Endothelial cell of umbilical vein (primary cell): ENCODE data around the gene CPED1. TPM values are rescaled to one million over a fixed set of nuclear protein-coding genes. Genes with fewer than 3 reads are reported as not detected.

Experiments used
- BruUV-seq: library from RNA; stranded (reverse); fragments of 400-500 nt; replicated peaks from 2 replicates; lab custom pipeline; 2021; lab: Mats Ljungman, UMichigan
- CTCF ChIA-PET: fragments of 300-600, 350-600 bp; sonication (Branson Sonifier 250); formaldehyde crosslinking; loops from one replicate; lab custom pipeline; 2021; ENCODE audit warnings: antibody characterized with exemption, inconsistent platforms; lab: Charles Lee
- POLR2A ChIA-PET: fragments of 300-600, 350-600 bp; sonication (Branson Sonifier 250); formaldehyde crosslinking; loops from one replicate; lab custom pipeline; 2021; ENCODE audit warnings: antibody characterized with exemption, inconsistent platforms; lab: Charles Lee
- DNase-seq: peaks from one replicate; pipeline ENCODE4 v3.0.0-alpha.2; 2011; ENCODE audit warnings: low read depth, low spot score
- FAIRE-seq: peaks from 2 replicates; lab custom pipeline; 2011; peaks lifted over from hg19 to GRCh38; lab: Jason Lieb, UNC
- H2AFZ ChIP-seq: 2 replicates; pipeline ENCODE4 v1.6.0; 2012; ENCODE audit warnings: low read depth, low read length, control low read depth, inconsistent platforms
- H3K27ac ChIP-seq: 2 replicates; pipeline ENCODE4 v1.5.1; 2011; ENCODE audit warnings: low read depth, mild to moderate bottlenecking, control low read depth, low read length, moderate library complexity; ENCODE audit not compliant: insufficient read depth
- H3K27me3 ChIP-seq, 2 experiments: 2 replicates each; pipeline versions ENCODE4 v1.6.0 to v1.6.1; 2011; ENCODE audit warnings: low read length in 2 of 2, mixed read lengths in 1 of 2; ENCODE audit not compliant: control insufficient read depth in 2 of 2, insufficient read depth in 2 of 2
- H3K36me3 ChIP-seq, 2 experiments: 2 replicates in 1 of 2; 3 replicates in 1 of 2; pipeline ENCODE4 v1.5.1; 2011; ENCODE audit warnings: low read length in 2 of 2, mild to moderate bottlenecking in 1 of 2, moderate library complexity in 1 of 2; ENCODE audit not compliant: control insufficient read depth in 2 of 2, insufficient read depth in 2 of 2; ENCODE audit errors: extremely low read depth in 1 of 2
- H3K4me1 ChIP-seq: 3 replicates; pipeline ENCODE4 v1.5.1; 2011; ENCODE audit warnings: mild to moderate bottlenecking, low read length; ENCODE audit not compliant: control insufficient read depth, insufficient read depth; ENCODE audit errors: extremely low read depth
- H3K4me2 ChIP-seq: 2 replicates; pipeline ENCODE4 v1.6.1; 2011; ENCODE audit warnings: low read length, control low read depth, mixed read lengths; ENCODE audit not compliant: insufficient read depth
- H3K4me3 ChIP-seq, 3 experiments: fragments of 200-600 bp in 1 of 3; sonication (generic), shearing (Covaris generic) in 1 of 3; replicated peaks in 1 of 3; 2 replicates each; pipeline ENCODE4 v1.5.1; 2011 to 2016; ENCODE audit warnings: control low read depth in 3 of 3, low read length in 3 of 3, mild to moderate bottlenecking in 2 of 3, inconsistent platforms in 1 of 3, low read depth in 1 of 3, moderate library complexity in 1 of 3; ENCODE audit not compliant: insufficient read depth in 1 of 3
- H3K79me2 ChIP-seq: 2 replicates; pipeline ENCODE4 v1.6.0; 2012; ENCODE audit warnings: low read length, inconsistent platforms; ENCODE audit not compliant: control insufficient read depth, insufficient read depth
- H3K9ac ChIP-seq: replicated peaks from 2 replicates; pipeline ENCODE3; 2011; ENCODE audit warnings: low read length, control low read depth; ENCODE audit not compliant: insufficient read depth; ENCODE audit errors: extremely low read depth
- H3K9me1 ChIP-seq: replicated peaks from 3 replicates; pipeline ENCODE4 v1.6.0; 2011; ENCODE audit warnings: mild to moderate bottlenecking, low read length; ENCODE audit not compliant: control insufficient read depth, insufficient read depth; ENCODE audit errors: extremely low read depth
- H3K9me3 ChIP-seq: replicated peaks from 2 replicates; pipeline ENCODE4 v1.5.1; 2012; ENCODE audit warnings: low read length, inconsistent platforms; ENCODE audit not compliant: control insufficient read depth, insufficient read depth
- H4K20me1 ChIP-seq: replicated peaks from 2 replicates; pipeline ENCODE3; 2011; ENCODE audit warnings: mild to moderate bottlenecking, low read length; ENCODE audit not compliant: control insufficient read depth, insufficient read depth; ENCODE audit errors: extremely low read depth
- EZH2 ChIP-seq: IDR thresholded peaks from 2 replicates; pipeline ENCODE4 v1.6.1; 2012; ENCODE audit warnings: borderline replicate concordance, low read depth, mild to moderate bottlenecking, moderate library complexity, low read length, inconsistent platforms; ENCODE audit not compliant: severe bottlenecking
- FOS ChIP-seq: IDR thresholded peaks from 2 replicates; pipeline ENCODE4 v1.6.1; 2011; ENCODE audit warnings: mild to moderate bottlenecking, low read length, moderate library complexity, borderline replicate concordance; ENCODE audit not compliant: insufficient read depth
- GATA2 ChIP-seq: IDR thresholded peaks from 2 replicates; pipeline ENCODE4 v1.7.0; 2011; ENCODE audit warnings: low read depth, mild to moderate bottlenecking, moderate library complexity, mixed read lengths, low read length; ENCODE audit not compliant: insufficient read length, insufficient read depth
- JUN ChIP-seq: IDR thresholded peaks from 2 replicates; pipeline ENCODE4 v1.6.1; 2011; ENCODE audit warnings: borderline replicate concordance, low read depth; ENCODE audit not compliant: insufficient read length, insufficient read depth
- MYC ChIP-seq: IDR thresholded peaks from one replicate; pipeline ENCODE4 v1.6.1; 2011; ENCODE audit warnings: mild to moderate bottlenecking, low read depth, low read length
- POLR2A ChIP-seq: IDR thresholded peaks from 2 replicates; pipeline ENCODE4 v1.6.1; 2012; ENCODE audit warnings: low read depth, mild to moderate bottlenecking, control low read depth, low read length
- POLR2AphosphoS5 ChIP-seq: IDR thresholded peaks from 2 replicates; pipeline ENCODE4 v1.6.1; 2012; ENCODE audit warnings: low read depth, mild to moderate bottlenecking, control low read depth, low read length, moderate library complexity; ENCODE audit not compliant: insufficient read depth
- dilution Hi-C: fragments of 300-500 bp; cut with MboI; formaldehyde crosslinking; loops from one replicate; pipeline ENCODE4 v1.15.0; 2019; ENCODE audit warnings: low sequenced_read_pairs; ENCODE audit not compliant: extremely low pct_ligation_motif_present
- intact Hi-C: fragments of 100-400 bp; cut with micrococcal nuclease; formaldehyde crosslinking; loops from one replicate; pipeline ENCODE4 v1.10.0; 2022
- polyA plus RNA-seq, 4 experiments: library from polyadenylated mRNA; depleted of rRNA in 3 of 4; stranded (reverse) in 3 of 4; unstranded in 1 of 4; fragments of >200 nt; gene quantifications; 2 replicates each; pipeline versions ENCODE4 v1.2.1 to v1.2.3, GENCODE V29; 2011 to 2012; ENCODE audit warnings: missing spikeins in 1 of 4
- total RNA-seq: library from RNA; stranded (reverse); gene quantifications from 2 replicates; pipeline ENCODE4 v1.2.3, GENCODE V29; 2021
- TF ChIP-seq, protein P1 (sequence below), 2 donors: IDR thresholded peaks; 1 replicate in 1 of 2; 2 replicates in 1 of 2; pipeline ENCODE4 v1.5.1; 2011; ENCODE audit warnings: low read length in 2 of 2, mild to moderate bottlenecking in 2 of 2, moderate library complexity in 2 of 2, control low read depth in 1 of 2, inconsistent platforms in 1 of 2, low read depth in 1 of 2; ENCODE audit not compliant: insufficient read depth in 1 of 2; ENCODE audit errors: extremely low read depth in 1 of 2
- TF ChIP-seq, protein P2 (sequence below): IDR thresholded peaks from 2 replicates; pipeline ENCODE4 v1.6.1; 2011; ENCODE audit not compliant: insufficient read depth, insufficient read length

Gene CPED1
- total and polyA plus RNA-seq, 2 donors (not counting 3 experiments of a cell fraction or from before 2014, with no cell fraction given), result 0.22 to 3.0 TPM

DNA sequence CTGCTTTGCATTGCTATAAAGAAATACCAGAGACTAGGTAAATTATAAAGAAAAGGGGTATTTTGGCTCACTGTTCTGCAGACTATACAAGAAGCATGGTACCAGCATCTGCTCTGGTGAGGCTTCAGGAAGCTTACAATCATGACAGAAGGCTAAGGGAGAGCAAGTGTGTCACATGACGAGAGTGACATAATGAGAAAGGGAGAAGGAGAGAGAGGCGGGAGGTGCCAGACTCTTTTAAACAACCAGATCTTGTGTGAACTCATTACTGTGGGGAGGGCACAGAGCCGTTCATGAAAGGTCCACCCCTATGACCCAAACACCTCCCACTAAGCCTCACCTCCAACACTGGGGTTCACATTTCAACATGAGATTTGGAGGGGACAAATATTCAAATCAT lies 281.3 kb downstream of the CPED1 start:
- intact Hi-C loops (no loop called here), dilution Hi-C loops (no loop called here)
- no TSS peak for BruUV-seq
- DNase-seq, result no peak
- no peaks in the 10 kb centered on the region for H3K27me3 ChIP-seq
- TF ChIP-seq EZH2, result no peak
- TF ChIP-seq GATA2, result no peak
- POLR2A ChIA-PET, result no interaction called here
- H2AFZ ChIP-seq, result no peak overlapping the region
- CTCF ChIA-PET, result no interaction called here
- H3K36me3 ChIP-seq, result no peaks in the 10 kb centered on the region
- no peaks in the 10 kb centered on the region for H3K9me3 ChIP-seq
- no peaks in the 10 kb centered on the region for H4K20me1 ChIP-seq
- H3K27ac ChIP-seq, result no peak overlapping the region
- no peak overlapping the region for H3K4me3 ChIP-seq
- H3K9me1 ChIP-seq, result no peaks in the 10 kb centered on the region
- FAIRE-seq, result no peak
- no peak overlapping the region for H3K9ac ChIP-seq
- H3K4me1 ChIP-seq, result no peaks in the 10 kb centered on the region
- no peak overlapping the region for H3K4me2 ChIP-seq
- H3K79me2 ChIP-seq, result no peaks in the 10 kb centered on the region

DNA sequence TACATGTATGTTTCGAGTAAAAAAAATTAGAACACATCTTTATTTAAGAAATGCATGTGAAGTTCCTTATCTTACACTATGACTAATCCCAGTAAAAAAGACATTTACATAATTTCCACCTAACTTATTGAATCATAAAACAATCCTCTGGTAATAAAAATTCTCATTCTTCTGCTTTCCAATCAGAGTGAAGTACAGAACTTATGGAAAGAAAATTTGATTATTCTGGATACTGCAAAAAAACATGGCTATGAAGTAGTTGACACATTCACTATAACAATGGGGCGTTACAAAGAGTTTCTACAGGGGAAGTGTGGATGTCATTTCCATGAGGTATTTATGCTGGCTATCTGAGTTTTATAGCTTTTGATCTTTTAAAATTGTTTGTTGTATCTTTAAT lies 282.6 kb downstream of the CPED1 start:
- DNase-seq (no peak), FAIRE-seq (no peak)
- POLR2A ChIA-PET, result no interaction called here
- BruUV-seq, result no TSS peak
- intact Hi-C loops, result no loop called here
- Histone ChIP-seq H3K4me1 (no peaks in the 10 kb centered on the region), H3K9me1 (no peaks in the 10 kb centered on the region), H4K20me1 (no peaks in the 10 kb centered on the region), H2AFZ (no peak overlapping the region), H3K27me3 (no peaks in the 10 kb centered on the region), H3K9me3 (no peaks in the 10 kb centered on the region), H3K4me2 (no peak overlapping the region), H3K27ac (no peak overlapping the region), H3K9ac (no peak overlapping the region), H3K4me3 (no peak overlapping the region), H3K79me2 (no peaks in the 10 kb centered on the region), H3K36me3 (no peaks in the 10 kb centered on the region)
- CTCF ChIA-PET, result no interaction called here
- TF ChIP-seq, protein P1, sequence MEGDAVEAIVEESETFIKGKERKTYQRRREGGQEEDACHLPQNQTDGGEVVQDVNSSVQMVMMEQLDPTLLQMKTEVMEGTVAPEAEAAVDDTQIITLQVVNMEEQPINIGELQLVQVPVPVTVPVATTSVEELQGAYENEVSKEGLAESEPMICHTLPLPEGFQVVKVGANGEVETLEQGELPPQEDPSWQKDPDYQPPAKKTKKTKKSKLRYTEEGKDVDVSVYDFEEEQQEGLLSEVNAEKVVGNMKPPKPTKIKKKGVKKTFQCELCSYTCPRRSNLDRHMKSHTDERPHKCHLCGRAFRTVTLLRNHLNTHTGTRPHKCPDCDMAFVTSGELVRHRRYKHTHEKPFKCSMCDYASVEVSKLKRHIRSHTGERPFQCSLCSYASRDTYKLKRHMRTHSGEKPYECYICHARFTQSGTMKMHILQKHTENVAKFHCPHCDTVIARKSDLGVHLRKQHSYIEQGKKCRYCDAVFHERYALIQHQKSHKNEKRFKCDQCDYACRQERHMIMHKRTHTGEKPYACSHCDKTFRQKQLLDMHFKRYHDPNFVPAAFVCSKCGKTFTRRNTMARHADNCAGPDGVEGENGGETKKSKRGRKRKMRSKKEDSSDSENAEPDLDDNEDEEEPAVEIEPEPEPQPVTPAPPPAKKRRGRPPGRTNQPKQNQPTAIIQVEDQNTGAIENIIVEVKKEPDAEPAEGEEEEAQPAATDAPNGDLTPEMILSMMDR (IDR thresholded peaks at IDR 0.05; ENCODE audit: extremely low read depth in 1 of 2, insufficient read depth in 1 of 2, low read depth in 1 of 2, low read length in 2 of 2), result no peak
- TF ChIP-seq GATA2 (no peak), POLR2AphosphoS5 (no peak), FOS (no peak), POLR2A (no peak), MYC (no peak), JUN (no peak), EZH2 (no peak)
- TF ChIP-seq, protein P2, sequence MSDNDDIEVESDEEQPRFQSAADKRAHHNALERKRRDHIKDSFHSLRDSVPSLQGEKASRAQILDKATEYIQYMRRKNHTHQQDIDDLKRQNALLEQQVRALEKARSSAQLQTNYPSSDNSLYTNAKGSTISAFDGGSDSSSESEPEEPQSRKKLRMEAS, result no peak
- dilution Hi-C loops, result no loop called here
